Fibroblast of lung (primary cell): ENCODE measurements around the gene PIMREG. TPM values are rescaled to one million over a fixed set of nuclear protein-coding genes. Genes with fewer than 3 reads are reported as not detected.

Source experiments
- DNase-seq, 2 donors: peaks; one replicate each; pipeline versions ENCODE4 v3.0.0 to v3.0.0-alpha.2; 2010; ENCODE audit warnings: low read depth in 2 of 2
- H2AFZ ChIP-seq: 2 replicates; pipeline ENCODE4 v1.5.1; 2012; ENCODE audit warnings: low read length, control low read depth, inconsistent platforms
- H3K27ac ChIP-seq: 2 replicates; pipeline ENCODE4 v1.5.1; 2011; ENCODE audit warnings: low read length, control low read depth; ENCODE audit not compliant: insufficient read depth
- H3K27me3 ChIP-seq: 2 replicates; pipeline ENCODE4 v1.5.1; 2011; ENCODE audit warnings: mild to moderate bottlenecking, low read length; ENCODE audit not compliant: control insufficient read depth, insufficient read depth
- H3K36me3 ChIP-seq: 2 replicates; pipeline ENCODE4 v1.5.1; 2011; ENCODE audit warnings: low read length; ENCODE audit not compliant: control insufficient read depth, insufficient read depth
- H3K4me1 ChIP-seq: 2 replicates; pipeline ENCODE4 v1.5.1; 2011; ENCODE audit warnings: low read length; ENCODE audit not compliant: control insufficient read depth, insufficient read depth; ENCODE audit errors: extremely low read depth
- H3K4me2 ChIP-seq: 2 replicates; pipeline ENCODE4 v1.5.1; 2011; ENCODE audit warnings: low read length, control low read depth; ENCODE audit not compliant: insufficient read depth; ENCODE audit errors: extremely low read depth
- H3K4me3 ChIP-seq, 4 experiments: fragments of 200-600 bp in 1 of 4; sonication (generic) in 1 of 4; replicated peaks in 1 of 4; 2 replicates each; pipeline ENCODE4 v1.5.1; 2011 to 2016; ENCODE audit warnings: low read length in 4 of 4, low read depth in 3 of 4, mild to moderate bottlenecking in 3 of 4, control low read depth in 2 of 4, inconsistent platforms in 1 of 4, mixed read lengths in 1 of 4; ENCODE audit not compliant: insufficient read depth in 1 of 4; ENCODE audit errors: control extremely low read depth in 1 of 4
- H3K79me2 ChIP-seq: 2 replicates; pipeline ENCODE4 v1.5.1; 2012; ENCODE audit warnings: mild to moderate bottlenecking, low read length, inconsistent platforms; ENCODE audit not compliant: control insufficient read depth, insufficient read depth
- H3K9ac ChIP-seq: 2 replicates; pipeline ENCODE4 v1.5.1; 2011; ENCODE audit warnings: mild to moderate bottlenecking, low read length, control low read depth; ENCODE audit not compliant: insufficient read depth
- H3K9me3 ChIP-seq: 2 replicates; pipeline ENCODE4 v1.5.1; 2012; ENCODE audit warnings: low read depth, low read length; ENCODE audit not compliant: control insufficient read depth, insufficient read depth
- H4K20me1 ChIP-seq: 2 replicates; pipeline ENCODE4 v1.5.1; 2011; ENCODE audit warnings: low read length; ENCODE audit not compliant: control insufficient read depth, insufficient read depth; ENCODE audit errors: extremely low read depth
- EZH2 ChIP-seq: IDR thresholded peaks from 2 replicates; pipeline ENCODE4 v1.5.1; 2012; ENCODE audit warnings: low read length, control low read depth, mild to moderate bottlenecking; ENCODE audit errors: missing control alignments
- polyA plus RNA-seq, 2 donors: library from polyadenylated mRNA; depleted of rRNA in 1 of 2; stranded (reverse) in 1 of 2; unstranded in 1 of 2; fragments of >200 nt; gene quantifications; 2 replicates each; pipeline ENCODE4 v1.2.1, GENCODE V29; 2011 to 2012; ENCODE audit warnings: missing spikeins in 1 of 2
- total RNA-seq: library from RNA; depleted of rRNA; stranded (reverse); fragments of >200 nt; gene quantifications from 2 replicates; pipeline ENCODE4 v1.2.1, GENCODE V29; 2014
- TF ChIP-seq, protein P1 (sequence below), 2 donors: IDR thresholded peaks in 1 of 2; conservative IDR thresholded peaks in 1 of 2; 1 replicate in 1 of 2; 2 replicates in 1 of 2; pipeline ENCODE4 v1.5.1; 2011 to 2012; ENCODE audit warnings: low read length in 2 of 2, control low read depth in 1 of 2, inconsistent platforms in 1 of 2, low read depth in 1 of 2, mild to moderate bottlenecking in 1 of 2

PIMREG gene
- total and polyA plus RNA-seq, 2 donors (not counting 1 experiment from before 2014, with no cell fraction given) = 6.5 to 10.6 TPM

DNA sequence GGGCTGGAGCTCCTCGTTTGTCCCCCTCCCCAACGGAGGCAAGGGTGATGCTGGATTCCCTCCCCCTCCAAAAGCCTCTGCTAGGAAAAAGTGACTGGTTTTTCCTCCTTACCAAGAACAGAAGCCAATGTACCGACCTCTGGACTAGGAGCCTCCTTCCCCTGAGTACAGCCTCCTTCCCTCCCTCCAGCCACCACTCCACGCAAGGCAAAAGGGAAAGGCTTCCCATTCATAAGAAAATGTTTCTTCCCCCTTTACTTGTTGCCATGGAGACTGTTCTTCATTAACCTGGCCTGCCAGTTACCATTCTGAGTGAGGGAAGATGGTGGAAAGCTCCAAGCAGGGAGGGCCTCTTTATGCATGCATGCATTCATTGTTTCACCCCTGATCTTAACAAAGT is 4.3 kb upstream of the PIMREG start:
- H3K4me1 ChIP-seq = peaks cover 7% of the 10 kb centered on the region
- H2AFZ ChIP-seq = no peak overlapping the region
- no peak overlapping the region for H3K4me3 ChIP-seq
- no peaks in the 10 kb centered on the region for H3K79me2 ChIP-seq
- no peak overlapping the region for H3K9ac ChIP-seq
- H3K36me3 ChIP-seq = no peaks in the 10 kb centered on the region
- H3K27ac ChIP-seq = no peak overlapping the region
- no peak overlapping the region for H3K4me2 ChIP-seq
- no peaks in the 10 kb centered on the region for H4K20me1 ChIP-seq
- H3K27me3 ChIP-seq = peaks cover 10% of the 10 kb centered on the region
- no peak for DNase-seq
- H3K9me3 ChIP-seq = no peaks in the 10 kb centered on the region
- no peak for TF ChIP-seq EZH2
- TF ChIP-seq, protein P1, sequence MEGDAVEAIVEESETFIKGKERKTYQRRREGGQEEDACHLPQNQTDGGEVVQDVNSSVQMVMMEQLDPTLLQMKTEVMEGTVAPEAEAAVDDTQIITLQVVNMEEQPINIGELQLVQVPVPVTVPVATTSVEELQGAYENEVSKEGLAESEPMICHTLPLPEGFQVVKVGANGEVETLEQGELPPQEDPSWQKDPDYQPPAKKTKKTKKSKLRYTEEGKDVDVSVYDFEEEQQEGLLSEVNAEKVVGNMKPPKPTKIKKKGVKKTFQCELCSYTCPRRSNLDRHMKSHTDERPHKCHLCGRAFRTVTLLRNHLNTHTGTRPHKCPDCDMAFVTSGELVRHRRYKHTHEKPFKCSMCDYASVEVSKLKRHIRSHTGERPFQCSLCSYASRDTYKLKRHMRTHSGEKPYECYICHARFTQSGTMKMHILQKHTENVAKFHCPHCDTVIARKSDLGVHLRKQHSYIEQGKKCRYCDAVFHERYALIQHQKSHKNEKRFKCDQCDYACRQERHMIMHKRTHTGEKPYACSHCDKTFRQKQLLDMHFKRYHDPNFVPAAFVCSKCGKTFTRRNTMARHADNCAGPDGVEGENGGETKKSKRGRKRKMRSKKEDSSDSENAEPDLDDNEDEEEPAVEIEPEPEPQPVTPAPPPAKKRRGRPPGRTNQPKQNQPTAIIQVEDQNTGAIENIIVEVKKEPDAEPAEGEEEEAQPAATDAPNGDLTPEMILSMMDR (conservative IDR thresholded peaks at IDR 0.05 in 1 of 2, IDR thresholded peaks at IDR 0.05 in 1 of 2; ENCODE audit: low read depth in 1 of 2, low read length in 2 of 2) = no peak

DNA sequence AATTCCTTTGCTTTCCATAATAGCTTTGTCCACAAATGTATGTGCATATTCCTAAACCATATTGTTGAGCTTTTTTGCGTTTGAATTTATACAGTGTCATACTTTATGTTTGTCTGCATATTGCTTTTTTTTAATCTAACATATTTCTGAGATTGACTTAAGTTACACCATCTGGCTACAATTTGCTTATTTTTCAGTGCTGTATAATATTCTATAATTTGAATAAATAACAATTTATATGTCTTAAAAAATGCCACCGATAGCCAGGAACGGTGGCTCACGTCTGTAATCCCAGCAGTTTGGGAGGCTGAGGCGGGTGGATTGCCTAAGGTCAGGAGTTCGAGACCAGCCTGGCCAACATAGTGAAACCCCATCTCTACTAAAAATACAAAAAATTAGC is 1.5 kb upstream of the PIMREG start:
- Histone ChIP-seq H3K9me3 (no peaks in the 10 kb centered on the region), H3K79me2 (no peaks in the 10 kb centered on the region), H3K4me1 (peaks cover 12% of the 10 kb centered on the region), H3K27ac (no peak overlapping the region), H2AFZ (no peak overlapping the region), H3K36me3 (no peaks in the 10 kb centered on the region), H3K4me2 (no peak overlapping the region), H3K27me3 (peaks cover 3% of the 10 kb centered on the region), H3K4me3 (no peak overlapping the region), H4K20me1 (no peaks in the 10 kb centered on the region), H3K9ac (no peak overlapping the region)
- no peak for TF ChIP-seq EZH2
- TF ChIP-seq, protein P1 (conservative IDR thresholded peaks at IDR 0.05 in 1 of 2, IDR thresholded peaks at IDR 0.05 in 1 of 2; ENCODE audit: low read depth in 1 of 2, low read length in 2 of 2) = no peak
- DNase-seq = no peak

DNA sequence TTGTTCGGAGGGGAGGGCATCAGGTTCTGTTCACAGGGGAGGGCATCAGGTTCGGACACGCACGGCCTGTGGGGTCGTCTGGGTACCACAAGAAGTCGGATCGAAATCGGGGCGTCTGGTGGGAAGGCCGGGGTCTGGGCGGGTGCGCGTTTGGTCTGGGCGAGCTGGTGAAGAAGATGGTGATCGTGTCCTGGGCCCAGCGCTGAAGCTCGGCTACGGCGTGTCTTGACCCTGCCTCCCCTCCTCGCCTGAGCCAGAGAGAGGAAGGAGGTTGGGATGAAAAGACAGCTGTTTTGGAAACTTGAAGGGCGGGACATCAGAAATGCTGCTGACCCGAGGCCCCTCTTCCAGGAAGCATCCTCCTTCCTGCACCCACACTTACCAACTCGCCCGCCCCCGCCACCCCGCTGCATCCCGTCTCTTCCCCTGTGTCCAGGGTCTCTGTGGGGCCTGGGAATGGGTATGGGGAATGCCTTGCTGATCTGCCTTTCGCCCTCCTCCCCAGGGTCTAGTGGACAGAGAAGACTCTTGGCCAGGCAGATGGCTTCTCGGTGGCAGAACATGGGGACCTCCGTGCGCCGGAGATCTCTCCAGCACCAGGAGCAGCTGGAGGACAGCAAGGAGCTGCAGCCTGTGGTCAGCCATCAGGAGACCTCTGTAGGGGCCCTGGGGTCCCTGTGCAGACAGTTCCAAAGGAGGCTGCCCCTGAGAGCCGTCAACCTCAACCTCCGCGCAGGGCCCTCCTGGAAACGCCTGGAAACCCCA is 498 bp downstream of the PIMREG start:
- Histone ChIP-seq H3K27me3 (peaks cover 3% of the 10 kb centered on the region), H3K4me3 (peak overlapping the region; percentile 56 to 79 (median 76)), H3K9ac (peak overlapping the region; percentile 40), H3K27ac (peak overlapping the region; percentile 28), H3K4me1 (peaks cover 12% of the 10 kb centered on the region), H3K36me3 (peaks cover 3% of the 10 kb centered on the region), H3K4me2 (peak overlapping the region; percentile 90), H3K9me3 (no peaks in the 10 kb centered on the region), H3K79me2 (no peaks in the 10 kb centered on the region), H4K20me1 (no peaks in the 10 kb centered on the region), H2AFZ (peak overlapping the region; percentile 47)
- no peak for DNase-seq
- TF ChIP-seq, protein P1 (conservative IDR thresholded peaks at IDR 0.05 in 1 of 2, IDR thresholded peaks at IDR 0.05 in 1 of 2; ENCODE audit: low read depth in 1 of 2, low read length in 2 of 2) = no peak
- no peak for TF ChIP-seq EZH2
